ENCODE data around the gene GPHN.
"Not testable (repeated sequence)": the region's sequence is repeated elsewhere in the genome, so short reads cannot be mapped to it uniquely, and the experiment has no call there.

Gene GPHN

DNA sequence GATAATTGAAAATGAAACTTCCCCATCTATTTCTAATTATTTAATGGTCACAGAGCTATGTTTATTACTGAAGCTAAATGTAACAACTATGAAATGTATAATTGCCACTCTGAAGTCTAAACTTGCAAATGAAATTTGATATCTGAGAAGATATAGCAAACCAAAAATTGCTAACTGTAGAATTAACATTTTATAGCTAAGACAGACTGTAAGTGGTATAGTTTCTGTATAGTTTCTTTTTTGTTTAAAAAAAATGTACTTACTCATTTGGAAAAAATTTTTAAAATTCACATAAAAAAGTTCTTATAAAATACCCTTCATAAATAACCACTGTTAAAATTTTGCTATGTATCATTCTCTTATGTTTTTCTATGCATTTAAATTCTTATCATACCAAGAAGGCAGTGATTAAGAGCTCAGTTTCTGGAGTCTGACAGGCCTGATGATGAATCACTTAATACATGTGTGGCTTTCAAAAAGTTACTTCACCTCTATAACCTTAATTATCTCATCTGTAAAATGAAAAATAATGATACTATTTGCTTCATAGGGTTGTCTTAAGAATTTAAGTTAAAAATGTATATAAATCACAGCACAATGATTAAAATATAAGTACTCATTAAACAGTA, 466.6 kb downstream of the GPHN start:
- DNase-seq: no peak

DNA sequence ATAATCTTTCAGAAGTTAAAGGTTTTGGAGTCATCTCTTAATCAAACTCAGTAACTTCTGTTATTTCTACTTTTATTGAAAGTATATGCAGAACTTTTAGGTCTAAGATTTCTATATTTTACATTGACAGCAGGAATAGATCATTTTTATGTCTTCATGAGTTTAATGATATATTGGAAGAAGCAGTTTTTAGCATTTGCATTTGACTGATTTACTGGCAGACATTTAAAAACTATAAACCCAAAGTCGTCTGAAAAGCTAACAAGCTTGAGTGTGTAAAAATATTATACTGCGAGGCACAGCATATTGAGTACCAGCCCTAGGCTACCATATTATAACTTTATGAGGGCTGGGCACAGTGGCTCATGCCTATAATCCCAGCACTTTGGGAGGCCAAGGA, 467.3 kb downstream of the GPHN start:
- DNase-seq: no peak

DNA sequence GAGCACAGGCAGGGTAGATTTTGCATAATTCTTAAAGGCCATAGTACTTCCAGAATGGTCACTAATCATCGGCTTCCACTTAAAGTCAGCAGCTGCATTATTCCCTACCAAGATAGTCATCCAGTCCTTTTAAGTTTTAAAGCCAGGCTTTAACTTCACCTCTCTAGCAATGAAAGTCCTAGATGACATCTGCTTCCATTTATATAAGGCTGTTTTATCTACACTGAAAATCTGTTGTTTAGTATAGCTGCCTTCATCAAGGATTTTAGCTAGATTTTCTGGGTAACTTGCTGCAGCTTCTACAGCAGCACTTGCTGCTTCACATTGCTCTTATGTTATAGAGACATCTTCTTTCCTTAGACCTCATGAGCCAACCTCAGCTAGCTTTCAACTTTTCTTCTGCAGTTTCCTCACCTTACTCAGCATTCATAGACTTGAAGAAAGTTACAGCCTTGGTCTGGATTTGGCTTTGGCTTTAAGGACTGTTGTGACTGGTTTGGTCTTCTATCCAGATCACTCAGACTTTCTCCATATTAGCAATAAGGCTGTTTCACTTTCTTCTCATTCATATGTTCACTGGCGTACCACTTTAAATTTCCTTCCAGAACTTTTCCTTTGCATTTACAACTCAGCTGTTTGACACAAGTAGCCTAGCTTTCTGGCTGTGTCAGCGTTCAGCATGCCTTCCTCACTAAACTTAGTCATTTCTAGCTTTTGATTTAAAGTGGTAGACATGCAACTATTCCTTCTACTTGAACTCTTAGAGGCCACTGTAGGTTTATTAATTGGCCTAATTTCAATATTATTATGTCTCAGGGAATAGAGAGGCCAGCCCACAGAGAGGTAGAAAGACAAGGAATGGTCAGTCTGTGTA, 471.4 kb downstream of the GPHN start:
- no peak for DNase-seq

DNA sequence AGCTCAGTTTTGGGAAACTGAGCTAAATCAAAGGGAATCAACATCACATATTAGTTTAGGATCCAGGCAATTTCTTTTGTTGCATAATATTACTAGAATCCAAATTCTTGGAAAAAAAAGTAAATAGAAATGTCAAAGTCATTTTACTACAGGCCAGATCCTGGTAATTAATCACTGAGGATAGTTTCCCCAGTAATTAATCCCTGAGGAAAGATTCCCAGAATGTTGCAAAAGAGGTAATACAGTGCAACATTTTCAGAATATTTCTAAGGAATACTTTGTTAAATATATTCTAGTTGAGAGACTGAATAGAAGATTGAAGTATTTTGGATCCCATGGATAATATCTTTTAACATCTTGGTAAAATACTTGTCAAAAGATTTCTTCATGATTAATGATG, 474.3 kb downstream of the GPHN start:
- no peak for DNase-seq

DNA sequence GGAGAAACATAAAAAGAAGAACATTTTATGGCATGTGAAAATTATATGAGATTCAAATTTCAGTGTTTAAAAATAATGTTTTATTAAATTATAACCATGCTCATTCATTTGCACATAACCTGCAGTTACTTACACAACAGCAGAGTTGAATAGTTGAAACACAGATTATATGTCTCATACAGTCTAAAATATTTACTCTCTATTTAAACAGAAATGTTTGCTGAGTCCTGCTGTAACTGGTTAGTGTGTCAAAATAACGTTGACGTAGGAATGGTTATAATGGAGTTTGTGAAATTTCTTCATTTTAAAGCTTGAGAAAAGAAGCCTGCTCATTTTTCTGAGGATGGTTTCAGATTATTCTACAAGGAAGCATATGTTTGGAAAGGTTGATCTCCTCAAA, 484.8 kb downstream of the GPHN start:
- DNase-seq: no peak

DNA sequence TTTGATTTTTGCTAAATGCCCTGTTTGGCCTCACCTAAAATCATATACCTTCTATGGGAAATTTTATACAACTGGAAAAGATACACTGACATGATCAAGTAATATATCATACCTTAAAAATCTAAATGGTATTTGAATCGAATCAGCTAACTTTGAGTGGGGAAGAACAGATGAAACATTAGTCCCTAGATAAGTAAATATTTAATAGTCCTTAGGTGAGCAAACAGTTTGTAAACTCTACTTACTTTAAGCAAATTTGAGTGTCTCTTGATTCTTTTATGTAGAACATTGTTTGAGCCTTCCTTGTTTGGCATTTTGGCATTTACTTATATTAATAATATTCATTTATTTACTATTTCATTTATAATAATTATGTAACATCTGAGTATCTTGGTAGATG, 485.6 kb downstream of the GPHN start:
- DNase-seq: no peak

DNA sequence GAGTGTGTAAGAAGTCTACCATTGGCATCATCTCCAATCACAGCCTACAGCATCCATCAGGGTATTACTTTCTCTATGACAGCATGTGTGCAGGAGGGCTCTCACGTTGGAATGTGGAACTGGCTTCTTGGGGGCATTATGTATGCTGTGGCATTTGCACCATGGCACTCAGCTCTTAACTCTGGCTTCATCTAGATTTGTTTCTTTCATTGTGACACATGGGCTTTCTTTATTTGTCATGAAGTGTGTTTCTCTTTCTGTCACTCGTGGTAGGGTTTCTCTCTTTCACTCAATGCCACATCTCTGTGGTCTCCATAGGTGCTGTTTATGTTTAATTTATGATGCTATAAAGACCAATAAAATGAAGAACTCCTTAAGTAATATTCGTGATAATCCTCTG, 490.1 kb downstream of the GPHN start:
- DNase-seq: no peak

DNA sequence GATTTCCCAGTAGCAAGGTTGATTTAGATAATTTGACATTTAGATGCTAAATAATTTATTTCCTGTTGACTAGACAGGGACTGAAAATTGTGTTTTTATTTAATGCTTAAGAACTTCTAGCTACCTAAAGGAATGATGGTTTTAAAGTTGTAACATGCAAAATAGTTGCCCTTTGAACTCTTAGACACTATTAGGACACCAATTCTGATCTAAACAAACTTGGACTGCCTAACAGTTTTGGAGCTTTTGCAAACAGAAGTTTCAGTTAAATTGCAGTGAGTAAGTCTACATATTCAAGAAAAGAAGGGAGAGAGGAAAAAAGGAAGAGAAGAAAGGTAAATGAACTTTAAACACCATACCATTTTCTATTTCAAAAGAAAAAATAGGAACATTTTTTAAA, 492.0 kb downstream of the GPHN start:
- DNase-seq: no peak

DNA sequence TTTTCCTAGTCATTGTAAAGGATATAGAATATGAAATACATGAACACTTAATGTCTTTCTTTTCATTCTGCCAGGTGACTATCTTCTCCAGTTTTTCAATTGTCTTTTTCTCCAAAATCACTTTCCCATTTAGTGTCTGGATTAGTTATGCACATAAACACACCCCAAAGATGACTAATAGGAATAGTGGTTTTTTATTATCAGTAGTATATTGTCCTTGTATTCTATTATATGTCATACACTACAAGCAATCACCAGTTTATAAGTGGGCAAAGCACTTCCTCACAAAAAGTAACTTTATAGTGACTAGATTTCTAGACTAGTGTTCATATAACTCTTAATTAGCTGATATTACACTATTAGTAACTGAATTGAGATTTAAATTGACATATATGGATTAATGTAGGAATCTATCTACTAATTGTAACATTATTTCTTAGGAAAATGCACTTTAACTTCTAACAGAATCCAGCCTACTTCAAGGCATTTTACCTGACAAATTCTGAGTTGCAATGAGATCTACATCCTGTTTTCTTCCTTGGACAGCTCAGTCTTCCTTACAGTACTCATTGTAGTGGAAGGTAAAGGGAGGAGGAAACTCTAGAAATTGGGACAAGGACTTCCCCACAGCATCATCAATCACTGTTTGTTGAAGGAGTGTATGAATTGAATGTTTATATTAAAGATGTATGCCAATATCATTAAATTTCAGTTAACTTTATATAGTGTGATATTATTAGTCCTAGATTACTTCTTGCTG, 495.2 kb downstream of the GPHN start:
- DNase-seq: no peak

DNA sequence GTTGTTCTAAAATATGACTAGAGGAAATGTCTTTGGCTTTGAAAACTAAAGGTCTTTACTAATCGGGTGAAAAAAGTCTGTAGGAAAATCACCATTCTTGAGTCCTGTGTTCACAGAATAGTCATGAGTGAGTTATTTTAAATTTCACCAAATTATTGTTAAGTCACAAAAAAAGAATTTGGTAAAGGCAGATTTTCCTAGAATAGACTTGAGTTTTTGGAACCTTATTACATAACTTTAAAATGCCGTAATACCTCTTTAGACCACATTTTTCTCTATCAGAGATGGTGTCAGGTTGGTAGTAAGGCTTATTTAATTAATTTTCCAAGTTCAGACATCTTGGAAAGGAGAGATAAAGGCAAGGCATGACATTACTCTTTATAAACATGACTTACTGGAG, 496.6 kb downstream of the GPHN start:
- DNase-seq: no peak

DNA sequence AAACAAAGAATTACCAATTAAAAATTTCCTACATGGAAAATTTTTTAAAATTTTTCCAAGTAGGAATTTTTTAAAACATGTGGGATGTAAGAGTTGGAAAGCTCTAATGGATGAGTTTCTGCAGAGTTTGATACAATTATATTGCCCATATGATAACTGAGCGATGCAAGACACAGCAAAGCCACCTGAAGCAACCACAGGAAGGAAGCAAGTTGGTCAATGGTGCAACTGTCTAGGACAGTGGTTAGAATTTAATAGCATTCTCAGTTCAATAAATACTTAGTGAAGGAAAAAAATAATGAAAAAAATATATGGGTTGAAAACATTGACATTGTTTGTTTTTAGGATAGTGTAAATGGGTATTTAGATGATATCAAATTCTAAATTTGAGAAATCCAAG, 502.7 kb downstream of the GPHN start:
- no peak for DNase-seq

DNA sequence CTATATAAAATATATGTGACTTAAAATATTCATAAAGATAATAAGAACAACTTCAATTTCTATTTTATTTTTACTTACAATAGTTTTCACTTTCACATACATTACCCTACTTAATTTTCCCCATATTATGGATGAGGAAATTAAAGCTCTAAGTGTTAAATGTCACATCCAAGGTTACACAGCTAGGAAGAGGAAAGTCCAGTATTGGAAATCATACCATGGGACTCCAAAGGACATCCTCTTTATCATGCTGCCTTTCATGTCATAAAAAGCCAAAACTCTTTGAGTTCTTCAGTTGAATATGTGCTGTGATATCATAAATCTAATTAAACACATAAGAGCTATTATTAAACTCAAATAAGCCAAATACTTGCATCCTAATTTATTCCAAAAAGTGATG, 508.9 kb downstream of the GPHN start:
- DNase-seq: no peak

DNA sequence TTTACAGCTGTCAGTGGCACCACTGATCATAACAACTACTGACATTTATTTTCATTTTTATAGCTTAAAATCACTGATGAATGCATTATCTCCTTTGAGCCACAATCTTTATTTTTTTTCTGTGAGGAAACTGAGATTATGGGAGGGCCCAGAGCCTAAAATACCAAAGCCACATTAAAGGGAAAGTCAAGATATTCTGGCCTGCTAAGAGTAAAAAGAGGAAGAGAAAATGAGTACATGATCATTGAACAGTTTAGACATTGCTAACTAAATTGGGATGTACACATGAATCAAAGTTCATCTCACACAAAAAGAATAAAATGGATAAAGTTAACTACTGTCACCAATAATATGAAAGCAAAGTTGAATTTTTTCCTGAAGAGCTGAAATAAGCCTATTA, 510.8 kb downstream of the GPHN start:
- no peak for DNase-seq

DNA sequence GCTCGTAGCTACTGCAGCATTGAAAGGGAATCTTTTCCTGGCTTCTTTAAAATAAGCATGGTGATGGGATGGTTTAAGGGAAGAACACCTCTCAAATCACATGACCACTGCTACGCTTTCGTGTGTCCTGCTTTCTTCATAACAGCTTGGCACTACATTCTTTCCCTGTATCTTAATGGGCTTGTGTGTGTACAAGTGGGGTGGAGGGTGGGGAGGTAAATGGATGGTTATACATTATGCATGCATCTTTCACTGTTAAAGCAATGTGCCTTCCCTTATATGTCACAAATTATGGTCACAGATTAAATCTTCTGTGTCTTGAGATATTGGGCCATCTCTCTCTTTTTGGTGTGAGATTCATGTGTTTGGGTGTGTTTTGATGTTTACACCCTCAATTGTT, 511.8 kb downstream of the GPHN start:
- no peak for DNase-seq

DNA sequence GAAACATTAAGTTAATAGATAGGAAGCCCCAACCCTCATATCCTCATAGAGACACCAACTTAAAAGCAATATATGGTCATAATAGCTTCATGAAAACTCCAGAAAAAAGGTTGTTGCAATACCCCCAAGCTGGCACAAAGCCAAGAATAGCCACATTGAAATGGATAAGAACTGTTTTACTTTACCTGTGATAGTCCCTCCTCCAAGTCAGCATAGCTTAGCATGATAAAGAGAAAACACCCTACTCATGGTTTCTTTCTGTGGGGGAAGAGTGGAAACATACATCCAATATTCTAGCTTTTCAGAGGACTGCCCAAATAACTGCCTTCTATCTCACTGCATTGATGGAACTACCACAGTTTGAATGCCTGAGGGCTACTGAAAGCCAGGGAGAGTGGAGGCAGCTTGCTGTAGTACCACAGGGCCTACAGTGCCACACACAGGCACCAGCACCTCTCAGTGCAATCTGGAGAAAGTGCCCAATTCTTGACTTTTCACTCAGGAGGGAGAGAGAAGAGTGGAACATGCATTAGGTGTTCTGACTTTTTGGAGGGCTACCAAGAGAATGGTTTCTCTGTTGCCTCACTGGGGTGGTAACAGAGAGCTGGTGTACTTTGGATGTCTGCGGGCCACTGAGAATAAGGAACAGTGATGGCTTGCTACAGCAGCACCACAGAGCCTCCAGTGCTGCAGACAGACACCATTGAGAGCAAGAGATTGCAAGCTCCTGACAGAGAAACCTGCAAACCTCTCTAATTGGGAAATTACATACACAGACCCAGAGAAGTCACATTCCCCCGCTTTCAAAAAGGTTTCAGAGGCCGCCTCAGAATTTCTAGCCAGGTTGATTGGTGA, 524.2 kb downstream of the GPHN start:
- DNase-seq: no peak

DNA sequence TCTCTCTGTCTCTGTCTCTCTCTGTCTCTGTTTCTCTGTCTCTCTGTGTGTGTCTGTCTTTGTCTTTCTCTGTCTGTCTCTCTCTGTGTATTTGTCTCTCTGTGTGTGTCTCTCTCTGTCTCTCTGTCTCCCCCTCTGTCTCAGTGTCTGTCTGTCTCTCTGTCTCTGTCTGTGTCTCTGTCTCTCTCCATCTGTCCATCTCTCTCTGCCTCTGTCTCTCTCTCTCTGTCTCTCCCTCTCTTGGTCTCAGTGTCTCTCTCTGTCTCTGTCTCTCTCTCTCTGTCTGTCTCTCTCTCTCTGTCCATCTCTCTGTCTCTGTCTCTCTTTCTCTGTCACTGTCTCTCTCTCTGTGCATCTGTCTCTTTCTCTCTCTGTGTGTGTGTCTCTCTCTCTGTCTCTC, 537.5 kb downstream of the GPHN start:
- DNase-seq: no peak

DNA sequence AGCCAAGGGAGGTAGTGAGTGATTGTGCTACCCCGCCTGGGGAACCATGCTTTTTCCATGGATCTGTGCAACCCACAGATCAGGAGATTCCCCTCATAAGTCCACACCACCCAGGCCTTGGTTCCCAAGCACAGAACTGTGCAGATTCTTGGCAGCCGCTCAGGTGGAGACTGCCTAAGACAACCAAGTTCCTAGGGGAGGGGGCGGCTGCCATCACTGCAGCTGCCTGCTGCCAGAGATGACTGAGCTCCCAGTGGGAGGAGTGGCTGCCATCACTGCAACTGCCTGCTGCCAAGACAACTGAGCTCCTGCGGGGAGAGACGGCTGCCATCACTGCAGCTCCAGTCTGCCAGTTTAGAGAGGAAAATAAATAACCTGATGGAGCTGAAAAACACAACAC, 542.9 kb downstream of the GPHN start:
- no peak for DNase-seq

DNA sequence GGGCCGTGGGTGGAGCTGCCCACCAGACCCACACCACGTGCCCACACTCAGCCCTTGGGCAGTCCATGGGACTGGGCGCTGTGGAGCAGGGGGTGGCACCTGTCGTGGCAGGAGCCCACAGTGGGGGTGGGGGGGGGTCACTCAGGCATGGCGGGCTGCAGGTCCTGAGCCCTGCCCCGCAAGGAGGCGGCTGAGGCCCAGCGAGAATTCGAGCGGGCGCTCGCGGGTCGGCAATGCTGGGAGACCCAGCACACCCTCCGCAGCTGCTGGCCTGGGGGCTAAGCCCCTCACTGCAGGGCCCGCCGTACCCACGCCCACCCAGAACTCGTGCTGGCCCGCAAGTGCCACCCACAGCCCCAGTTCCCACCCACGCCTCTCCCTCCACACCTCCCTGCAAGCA, 548.7 kb downstream of the GPHN start:
- no peak for DNase-seq

DNA sequence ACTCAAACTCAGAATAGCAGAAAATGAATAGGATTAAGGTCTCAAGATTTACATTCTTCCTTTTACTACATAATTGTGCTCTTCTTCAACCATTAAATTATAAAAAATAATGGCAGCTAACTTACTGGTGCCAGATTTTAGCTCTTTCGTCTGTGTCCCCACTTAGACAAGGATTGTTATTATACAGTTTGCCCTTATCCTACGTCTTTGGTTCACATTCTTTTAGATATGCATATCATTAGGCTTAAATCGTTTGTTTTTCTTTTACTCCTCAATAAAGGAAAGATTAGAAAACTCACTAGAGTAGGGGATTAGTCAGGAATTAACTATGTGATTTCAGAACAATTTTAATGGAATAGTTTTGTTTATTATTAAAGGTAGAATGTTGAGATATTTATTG, 551.6 kb downstream of the GPHN start:
- no peak for DNase-seq

DNA sequence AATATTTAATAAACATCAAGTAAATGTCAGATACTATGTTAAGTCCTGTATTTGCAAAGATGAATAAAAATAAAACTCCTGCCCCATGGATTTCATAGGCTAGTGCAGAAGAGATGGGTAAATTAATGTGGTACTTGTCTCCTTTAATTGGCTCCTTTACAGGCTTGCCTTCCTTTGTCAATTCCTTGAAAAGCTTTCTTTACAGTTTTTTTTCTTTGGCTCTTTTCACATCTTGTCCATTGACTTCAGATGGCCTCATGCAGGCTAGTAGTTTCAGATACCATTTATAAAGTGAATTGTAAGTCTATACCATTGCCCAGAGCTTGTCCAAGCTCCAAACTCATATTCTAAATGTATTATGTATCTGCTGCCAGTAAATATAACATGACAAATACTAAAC, 552.6 kb downstream of the GPHN start:
- DNase-seq: no peak

DNA sequence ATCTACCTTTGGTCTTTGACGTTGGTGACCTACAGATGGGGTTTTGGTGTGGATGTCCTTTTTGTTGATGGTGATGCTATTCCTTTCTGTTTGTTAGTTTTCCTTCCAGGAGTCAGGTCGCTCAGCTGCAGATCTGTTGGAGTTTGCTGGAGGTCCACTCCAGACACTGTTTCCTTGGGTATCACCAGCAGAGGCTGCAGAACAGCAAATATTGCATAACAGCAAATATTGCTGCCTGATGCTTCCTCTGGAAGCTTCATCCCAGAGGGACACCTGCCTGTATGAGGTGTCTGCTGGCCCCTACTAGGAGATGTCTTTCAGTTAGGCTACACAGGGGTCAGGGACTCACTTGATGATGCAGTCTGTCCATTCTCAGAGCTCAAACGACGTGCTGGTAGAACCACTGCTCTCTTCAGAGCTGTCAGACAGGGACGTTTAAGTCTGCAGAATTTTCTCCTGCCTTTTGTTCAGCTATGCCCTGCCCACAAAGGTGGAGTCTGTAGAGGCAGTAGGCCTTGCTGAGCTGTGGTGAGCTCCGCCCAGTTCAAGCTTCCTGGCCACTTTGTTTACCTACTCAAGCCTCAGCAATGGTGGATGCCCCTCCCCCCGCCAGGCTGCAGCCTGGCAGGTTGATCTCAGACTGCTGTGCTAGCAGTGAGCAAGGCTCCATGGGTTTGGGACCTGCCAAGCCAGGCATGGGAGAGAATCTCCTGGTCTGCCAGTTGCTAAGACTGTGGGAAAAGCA, 559.3 kb downstream of the GPHN start:
- DNase-seq: not testable (repeated sequence)

DNA sequence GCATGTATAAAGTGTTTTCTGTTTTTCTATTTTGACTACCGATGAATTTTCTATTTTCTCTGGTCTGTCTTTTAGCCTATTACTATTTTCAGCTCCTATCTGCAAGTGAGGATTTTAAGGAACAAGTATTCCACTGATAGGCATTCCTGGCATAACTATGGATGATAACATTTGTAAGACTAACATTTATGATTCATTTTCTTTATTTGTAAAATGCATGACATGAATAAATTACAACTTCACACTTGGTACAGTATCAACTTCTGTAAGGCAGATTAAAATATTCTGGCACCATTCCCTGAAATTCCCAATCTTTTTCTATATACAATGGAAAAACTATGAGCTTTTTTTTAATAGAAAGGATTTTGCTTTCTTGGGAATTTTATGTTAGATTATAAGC, 560.3 kb downstream of the GPHN start:
- DNase-seq: no peak
